SHP77 treated with DMSO at 0.1 percent for 48 hours (cell line): ENCODE measurements around the gene BPIFA2.
"Not testable (repeated sequence)": the region's sequence is repeated elsewhere in the genome, so short reads cannot be mapped to it uniquely, and the experiment has no call there.

Experiments
- DNase-seq: peaks from one replicate; lab custom pipeline; 2025; lab: John Stamatoyannopoulos, UW

The BPIFA2 gene

GRCh38 chr20:33167859-33168258 is at the start of gene BPIFA2:
TSS of gene BPIFA2 (plus strand) at chr20:33168159. CDS start at chr20:33169146, 987 bp downstream.
- no peak for DNase-seq

- DNase-seq, result no peak
These were observed 47.9 kb upstream of the BPIFA2 start for GRCh38 chr20:33119725-33120720.

GRCh38 chr20:33120934-33121333 is 47.0 kb upstream of the BPIFA2 start:
- DNase-seq, result no peak

- DNase-seq, result not testable (repeated sequence)
These were observed 45.7 kb upstream of the BPIFA2 start for GRCh38 chr20:33122297-33122696.

GRCh38 chr20:33124261-33124660 is 43.7 kb upstream of the BPIFA2 start:
- DNase-seq, result no peak

GRCh38 chr20:33124994-33125393 is 43.0 kb upstream of the BPIFA2 start:
- no peak for DNase-seq

- DNase-seq, result no peak
These were observed 42.0 kb upstream of the BPIFA2 start for GRCh38 chr20:33125983-33126382.

GRCh38 chr20:33127422-33128097 is 40.4 kb upstream of the BPIFA2 start:
- no peak for DNase-seq

- DNase-seq, result no peak
These were observed 37.3 kb upstream of the BPIFA2 start for GRCh38 chr20:33130568-33131061.

GRCh38 chr20:33131949-33132473 is 35.9 kb upstream of the BPIFA2 start:
- no peak for DNase-seq

- DNase-seq, result no peak
These were observed 35.2 kb upstream of the BPIFA2 start for GRCh38 chr20:33132513-33133372.

GRCh38 chr20:33133373-33133941 is 34.5 kb upstream of the BPIFA2 start:
- no peak for DNase-seq

GRCh38 chr20:33137195-33137594 is 30.8 kb upstream of the BPIFA2 start:
- no peak for DNase-seq

- no peak for DNase-seq
These were observed 28.5 kb upstream of the BPIFA2 start for GRCh38 chr20:33139467-33139866.

- DNase-seq, result no peak
These were observed 22.4 kb upstream of the BPIFA2 start for GRCh38 chr20:33145521-33145920.

- no peak for DNase-seq
These were observed 20.7 kb upstream of the BPIFA2 start for GRCh38 chr20:33147299-33147698.

GRCh38 chr20:33148040-33148439 is 19.9 kb upstream of the BPIFA2 start:
- DNase-seq, result no peak

GRCh38 chr20:33154252-33154651 is 13.7 kb upstream of the BPIFA2 start:
- DNase-seq, result no peak

- no peak for DNase-seq
These were observed 9.1 kb upstream of the BPIFA2 start for GRCh38 chr20:33158637-33159385.

GRCh38 chr20:33159713-33160112 is 8.2 kb upstream of the BPIFA2 start:
- DNase-seq, result no peak

- DNase-seq, result no peak
These were observed 7.3 kb upstream of the BPIFA2 start for GRCh38 chr20:33160681-33161080.
